Activated naive CD8-positive, alpha-beta T cell treated with anti-CD3 and anti-CD28 coated beads for 36 hours (primary cell): Measurements from ENCODE around the gene PALS2. TPM values are rescaled to one million over a fixed set of nuclear protein-coding genes. Genes with fewer than 3 reads are reported as not detected.

Experiments used
- DNase-seq: peaks from one replicate; pipeline ENCODE4 v3.0.0; 2021
- H3K27ac Mint-ChIP-seq: one replicate; pipeline ENCODE4 v1.8.0; 2022; ENCODE audit warnings: mild to moderate bottlenecking, moderate library complexity, mixed read lengths
- H3K27me3 Mint-ChIP-seq: one replicate; pipeline ENCODE4 v1.8.0; 2022; ENCODE audit warnings: mild to moderate bottlenecking, mixed read lengths
- H3K36me3 Mint-ChIP-seq: one replicate; pipeline ENCODE4 v1.8.0; 2021; ENCODE audit warnings: mild to moderate bottlenecking, mixed read lengths
- H3K4me1 Mint-ChIP-seq: one replicate; pipeline ENCODE4 v1.8.0; 2021; ENCODE audit warnings: mixed read lengths
- H3K4me3 Mint-ChIP-seq: one replicate; pipeline ENCODE4 v1.8.0; 2022; ENCODE audit warnings: mild to moderate bottlenecking, moderate library complexity, mixed read lengths
- H3K9me3 Mint-ChIP-seq: one replicate; pipeline ENCODE4 v1.8.0; 2022; ENCODE audit warnings: mixed read lengths
- total RNA-seq, 2 experiments: library from RNA; stranded (reverse); gene quantifications; one replicate each; pipeline ENCODE4 v1.2.3, GENCODE V29; 2021

Gene PALS2
- total RNA-seq, 2 experiments from 2014 or later, result 38.5 to 40.9 TPM

- Mint-ChIP-seq H3K27me3 (no peaks in the 10 kb centered on the region), H3K9me3 (peaks cover 13% of the 10 kb centered on the region), H3K27ac (no peak overlapping the region), H3K4me3 (no peak overlapping the region), H3K36me3 (peaks cover 26% of the 10 kb centered on the region), H3K4me1 (peaks cover 24% of the 10 kb centered on the region)
- no peak for DNase-seq
Observed at GRCh38 chr7:24609570-24609969, 36.3 kb downstream of the PALS2 start.

GRCh38 chr7:24611130-24611529 is 37.9 kb downstream of the PALS2 start:
- H3K27ac Mint-ChIP-seq, result no peak overlapping the region
- H3K27me3 Mint-ChIP-seq, result no peaks in the 10 kb centered on the region
- H3K4me1 Mint-ChIP-seq, result peaks cover 24% of the 10 kb centered on the region
- no peak for DNase-seq
- H3K36me3 Mint-ChIP-seq, result peaks cover 38% of the 10 kb centered on the region
- H3K4me3 Mint-ChIP-seq, result no peak overlapping the region
- H3K9me3 Mint-ChIP-seq, result peaks cover 21% of the 10 kb centered on the region

- H3K36me3 Mint-ChIP-seq, result peaks cover 53% of the 10 kb centered on the region
- H3K4me1 Mint-ChIP-seq, result peaks cover 15% of the 10 kb centered on the region
- H3K27me3 Mint-ChIP-seq, result no peaks in the 10 kb centered on the region
- no peak overlapping the region for H3K27ac Mint-ChIP-seq
- H3K4me3 Mint-ChIP-seq, result no peak overlapping the region
- peaks cover 40% of the 10 kb centered on the region for H3K9me3 Mint-ChIP-seq
- DNase-seq, result no peak
Observed at GRCh38 chr7:24617957-24618616, 44.8 kb downstream of the PALS2 start.

- H3K36me3 Mint-ChIP-seq, result peaks cover 42% of the 10 kb centered on the region
- H3K27ac Mint-ChIP-seq, result no peak overlapping the region
- no peaks in the 10 kb centered on the region for H3K27me3 Mint-ChIP-seq
- DNase-seq, result no peak
- peaks cover 31% of the 10 kb centered on the region for H3K9me3 Mint-ChIP-seq
- no peak overlapping the region for H3K4me3 Mint-ChIP-seq
- H3K4me1 Mint-ChIP-seq, result peaks cover 17% of the 10 kb centered on the region
Observed at GRCh38 chr7:24619978-24620377, 46.7 kb downstream of the PALS2 start.

GRCh38 chr7:24622646-24623182 is 49.5 kb downstream of the PALS2 start:
- Mint-ChIP-seq H3K27ac (no peak overlapping the region), H3K9me3 (peaks cover 25% of the 10 kb centered on the region), H3K4me1 (peaks cover 17% of the 10 kb centered on the region), H3K27me3 (no peaks in the 10 kb centered on the region), H3K36me3 (peaks cover 43% of the 10 kb centered on the region), H3K4me3 (no peak overlapping the region)
- no peak for DNase-seq

Other genes with a start within 250 kb of the PALS2 start
- gene GSDME, start 184.0 kb downstream of the PALS2 start, total RNA-seq, result 1 to 10 TPM; 6.4 to 7.5 TPM